Mesenchymal stem cell (in vitro differentiated cells and primary cell): ENCODE measurements around the gene ZNF367.
"Not testable (repeated sequence)": the region's sequence is repeated elsewhere in the genome, so short reads cannot be mapped to it uniquely, and the experiment has no call there.

Experiments
- DNase-seq: peaks from one replicate; pipeline ENCODE4 v3.0.0-alpha.2; 2013
- H2AFZ ChIP-seq: one replicate; pipeline ENCODE4 v1.6.1; 2013; ENCODE audit warnings: low read depth, mild to moderate bottlenecking, control low read depth, inconsistent platforms, low read length, moderate library complexity
- H2AK5ac ChIP-seq: 2 replicates; pipeline ENCODE4 v1.6.1; 2013; ENCODE audit warnings: low read length, moderate library complexity, mild to moderate bottlenecking, inconsistent platforms; ENCODE audit not compliant: severe bottlenecking
- H2BK120ac ChIP-seq: one replicate; pipeline ENCODE4 v1.6.1; 2013; ENCODE audit warnings: low read depth, mild to moderate bottlenecking, inconsistent platforms, low read length, moderate library complexity
- H2BK12ac ChIP-seq, 2 experiments: one replicate each; pipeline ENCODE4 v1.6.1; 2013; ENCODE audit warnings: inconsistent platforms in 2 of 2, low read length in 2 of 2, mild to moderate bottlenecking in 2 of 2, moderate library complexity in 2 of 2, control low read depth in 1 of 2
- H2BK15ac ChIP-seq: one replicate; pipeline ENCODE4 v1.6.1; 2013; ENCODE audit warnings: mild to moderate bottlenecking, low read depth, inconsistent platforms; ENCODE audit not compliant: poor library complexity, severe bottlenecking
- H2BK5ac ChIP-seq: 2 replicates; pipeline ENCODE4 v1.6.1; 2013; ENCODE audit warnings: low read depth, mild to moderate bottlenecking, low read length, control low read depth, inconsistent platforms; ENCODE audit not compliant: poor library complexity, severe bottlenecking
- H3K14ac ChIP-seq, 2 experiments: one replicate each; pipeline ENCODE4 v1.6.1; 2013; ENCODE audit warnings: inconsistent platforms in 2 of 2, low read length in 2 of 2, control low read depth in 1 of 2, mild to moderate bottlenecking in 1 of 2, moderate library complexity in 1 of 2
- H3K18ac ChIP-seq, 2 experiments: one replicate each; pipeline ENCODE4 v1.6.1; 2013; ENCODE audit warnings: inconsistent platforms in 2 of 2, low read length in 2 of 2, control low read depth in 1 of 2, low read depth in 1 of 2, mild to moderate bottlenecking in 1 of 2
- H3K23ac ChIP-seq, 2 experiments: one replicate each; pipeline ENCODE4 v1.6.1; 2013; ENCODE audit warnings: inconsistent platforms in 2 of 2, low read length in 2 of 2, mild to moderate bottlenecking in 2 of 2, moderate library complexity in 2 of 2, control low read depth in 1 of 2
- H3K27ac ChIP-seq: 2 replicates; pipeline ENCODE4 v1.5.1; 2013; ENCODE audit warnings: mild to moderate bottlenecking, moderate library complexity, low read length, control low read depth, inconsistent platforms; ENCODE audit not compliant: poor library complexity, severe bottlenecking
- H3K27me3 ChIP-seq, 2 experiments: 2 replicates each; pipeline versions ENCODE4 v1.6.1 to v1.7.0; 2013; ENCODE audit warnings: low read length in 2 of 2, mild to moderate bottlenecking in 2 of 2, moderate library complexity in 2 of 2, control low read depth in 1 of 2, inconsistent platforms in 1 of 2; ENCODE audit not compliant: control insufficient read depth in 1 of 2, insufficient read depth in 1 of 2
- H3K36me3 ChIP-seq, 2 experiments: 2 replicates each; pipeline versions ENCODE4 v1.6.1 to v1.7.0; 2013; ENCODE audit warnings: low read length in 2 of 2, control low read depth in 1 of 2, inconsistent platforms in 1 of 2, low read depth in 1 of 2, mild to moderate bottlenecking in 1 of 2; ENCODE audit not compliant: insufficient read depth in 2 of 2, control insufficient read depth in 1 of 2
- H3K4ac ChIP-seq, 2 experiments: one replicate each; pipeline ENCODE4 v1.6.1; 2013; ENCODE audit warnings: inconsistent platforms in 2 of 2, low read length in 2 of 2, mild to moderate bottlenecking in 2 of 2, moderate library complexity in 2 of 2, control low read depth in 1 of 2, low read depth in 1 of 2
- H3K4me1 ChIP-seq: 2 replicates; pipeline ENCODE4 v1.6.1; 2013; ENCODE audit warnings: low read depth, low read length, control low read depth; ENCODE audit not compliant: control insufficient read depth, insufficient read depth
- H3K4me2 ChIP-seq: 2 replicates; pipeline ENCODE4 v1.6.1; 2013; ENCODE audit warnings: low read length, mild to moderate bottlenecking, inconsistent platforms; ENCODE audit not compliant: poor library complexity, severe bottlenecking
- H3K4me3 ChIP-seq, 2 experiments: 2 replicates each; pipeline versions ENCODE4 v1.5.1 to v1.7.0; 2013; ENCODE audit warnings: low read length in 2 of 2, mild to moderate bottlenecking in 2 of 2, control low read depth in 1 of 2, low read depth in 1 of 2; ENCODE audit not compliant: insufficient read depth in 1 of 2
- H3K79me1 ChIP-seq: replicated peaks from 2 replicates; pipeline ENCODE4 v1.6.1; 2013; ENCODE audit warnings: mild to moderate bottlenecking, control low read depth, low read length, inconsistent platforms; ENCODE audit not compliant: poor library complexity, severe bottlenecking
- H3K9ac ChIP-seq: 2 replicates; pipeline ENCODE4 v1.7.0; 2013; ENCODE audit warnings: mild to moderate bottlenecking, low read length, moderate library complexity
- H3K9me3 ChIP-seq: 2 replicates; pipeline ENCODE4 v1.7.0; 2013; ENCODE audit warnings: mild to moderate bottlenecking, low read length; ENCODE audit not compliant: control insufficient read depth
- H4K8ac ChIP-seq: one replicate; pipeline ENCODE4 v1.6.1; 2013; ENCODE audit warnings: inconsistent platforms, mild to moderate bottlenecking, low read length, moderate library complexity
- H4K91ac ChIP-seq: one replicate; pipeline ENCODE4 v1.6.1; 2013; ENCODE audit warnings: mild to moderate bottlenecking, low read length, inconsistent platforms
- WGBS: methylation state at CpG from one replicate; pipeline ENCODE4 v1.1.7; 2013; ENCODE audit warnings: mixed read lengths; 5-methylcytosine and 5-hydroxymethylcytosine counted together

The ZNF367 gene

DNA sequence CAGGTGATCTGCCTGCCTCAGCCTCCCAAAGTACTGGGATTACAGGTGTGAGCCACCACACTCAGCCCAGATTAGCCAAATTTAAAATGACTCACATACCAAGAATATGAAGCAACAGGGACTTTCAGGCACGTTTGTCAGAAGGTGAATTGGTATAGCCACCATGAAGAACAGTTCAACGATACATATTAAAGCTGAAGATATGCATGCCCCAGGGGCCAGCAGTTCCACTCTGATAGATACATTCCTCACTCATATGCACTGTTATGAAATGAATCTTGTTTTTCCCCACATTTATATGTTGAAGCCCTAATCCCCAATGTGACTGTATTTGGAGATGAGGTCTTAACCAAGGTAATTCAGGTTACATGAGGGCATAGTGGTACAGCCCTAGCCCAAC, 57.2 kb downstream of the ZNF367 start:
- DNase-seq: no peak
- Histone ChIP-seq H3K4me1 (no peaks in the 10 kb centered on the region), H3K9ac (no peak overlapping the region), H2AFZ (no peak overlapping the region), H3K4me2 (no peak overlapping the region), H3K27ac (no peak overlapping the region), H4K91ac (no peak overlapping the region), H3K14ac (no peak overlapping the region), H2BK15ac (peak overlapping the region; percentile 49), H3K36me3 (peaks cover 18 to 69% of the 10 kb centered on the region in 2 experiments), H3K9me3 (no peaks in the 10 kb centered on the region), H2BK120ac (no peak overlapping the region), H3K18ac (no peak overlapping the region), H3K23ac (no peak overlapping the region), H4K8ac (no peak overlapping the region), H3K4me3 (no peak overlapping the region), H3K4ac (no peak overlapping the region), H3K27me3 (no peaks in the 10 kb centered on the region), H2BK5ac (no peak overlapping the region), H2BK12ac (no peak overlapping the region), H2AK5ac (no peak overlapping the region), H3K79me1 (peaks cover 20% of the 10 kb centered on the region)
- WGBS: 98% methylated on average over 2 of the region's 2 CpGs

DNA sequence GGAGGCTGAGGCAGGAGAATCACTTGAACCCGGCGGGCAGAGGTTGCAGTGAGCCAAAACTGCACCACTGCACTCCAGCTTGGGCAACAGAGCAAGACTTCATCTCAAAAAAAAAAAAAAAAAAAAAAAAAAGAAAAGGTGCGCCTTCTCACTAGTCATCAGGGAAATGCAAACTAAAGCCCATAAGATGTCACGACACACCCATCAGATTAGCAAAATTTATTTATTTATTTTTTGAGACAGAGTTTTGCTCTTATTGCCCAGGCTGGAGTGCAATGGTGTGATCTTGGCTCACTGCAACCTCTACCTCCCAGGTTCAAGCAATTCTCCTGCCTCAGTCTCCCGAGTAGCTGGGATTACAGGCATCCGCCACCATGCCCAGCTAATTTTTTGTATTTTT, 57.6 kb downstream of the ZNF367 start:
- H3K9ac ChIP-seq, H3K27ac ChIP-seq, H3K14ac ChIP-seq, H2AK5ac ChIP-seq, H2BK15ac ChIP-seq, H4K8ac ChIP-seq, H3K18ac ChIP-seq, H3K27me3 ChIP-seq, H2BK12ac ChIP-seq, H3K4me3 ChIP-seq, H3K23ac ChIP-seq, H4K91ac ChIP-seq, H2BK5ac ChIP-seq, DNase-seq, H3K9me3 ChIP-seq, H2BK120ac ChIP-seq, H3K4me1 ChIP-seq, H2AFZ ChIP-seq, H3K4ac ChIP-seq, H3K4me2 ChIP-seq: not testable (repeated sequence)
- WGBS: 100% methylated on average over 2 of the region's 6 CpGs
- Histone ChIP-seq H3K79me1 (peaks cover 21% of the 10 kb centered on the region), H3K36me3 (peaks cover 20 to 68% of the 10 kb centered on the region in 2 experiments)

DNA sequence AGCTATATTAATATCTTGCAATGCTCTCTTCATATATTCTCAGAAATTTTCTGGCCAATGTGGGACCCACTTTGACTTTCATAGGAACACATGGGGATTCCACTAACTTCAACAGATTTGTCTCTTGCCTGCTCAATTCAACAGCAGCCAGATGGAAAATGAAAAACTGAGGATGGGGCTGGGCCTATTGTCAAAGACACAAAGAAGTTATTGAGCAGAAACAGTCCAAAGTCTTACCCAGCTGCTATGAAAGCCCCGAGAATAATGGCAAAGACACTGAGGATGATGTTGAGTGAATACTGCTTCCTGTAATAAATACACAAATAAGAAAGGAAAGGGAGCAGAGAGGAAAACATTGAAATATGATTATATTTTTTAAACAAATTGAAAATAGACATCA, 67.3 kb downstream of the ZNF367 start:
- Histone ChIP-seq H3K4ac (no peak overlapping the region), H3K4me1 (no peaks in the 10 kb centered on the region), H3K79me1 (peaks cover 10% of the 10 kb centered on the region), H4K8ac (no peak overlapping the region), H2AFZ (no peak overlapping the region), H2BK12ac (no peak overlapping the region), H3K23ac (no peak overlapping the region), H3K27ac (no peak overlapping the region), H3K4me2 (no peak overlapping the region), H3K27me3 (no peaks in the 10 kb centered on the region), H2BK5ac (no peak overlapping the region), H3K9me3 (peaks cover 5% of the 10 kb centered on the region), H3K4me3 (no peak overlapping the region), H3K14ac (no peak overlapping the region), H2AK5ac (no peak overlapping the region), H4K91ac (no peak overlapping the region), H2BK120ac (no peak overlapping the region), H2BK15ac (no peak overlapping the region), H3K36me3 (peaks cover 28 to 55% of the 10 kb centered on the region in 2 experiments), H3K18ac (no peak overlapping the region), H3K9ac (no peak overlapping the region)
- DNase-seq: no peak
- no CpG with 5 or more reads among the region's 1 CpG for WGBS

DNA sequence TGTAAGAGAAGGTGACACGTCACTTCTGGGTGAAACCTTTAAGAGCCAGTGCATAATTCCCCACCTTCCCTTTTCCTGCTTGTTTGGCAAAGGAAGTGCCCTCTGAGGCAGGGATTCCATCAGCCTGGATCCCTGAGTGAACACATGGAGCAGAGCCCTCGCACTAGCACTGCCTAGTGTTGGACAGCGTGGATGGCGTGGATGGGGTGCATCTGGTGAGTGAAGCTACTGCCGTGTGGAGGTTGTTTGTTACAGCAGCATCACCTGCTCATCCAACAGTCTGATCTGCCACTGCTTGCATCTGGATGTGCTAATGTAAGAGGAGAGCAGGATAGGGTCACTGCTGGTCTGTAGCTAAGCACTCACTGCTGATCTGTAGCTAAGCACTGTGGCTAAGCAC, 69.9 kb downstream of the ZNF367 start:
- H3K9me3 ChIP-seq: peaks cover 5% of the 10 kb centered on the region
- no peak overlapping the region for H2BK120ac ChIP-seq
- no peak overlapping the region for H3K18ac ChIP-seq
- H3K79me1 ChIP-seq: peaks cover 3% of the 10 kb centered on the region
- peaks cover 3% of the 10 kb centered on the region for H3K4me1 ChIP-seq
- H4K91ac ChIP-seq: no peak overlapping the region
- no peak overlapping the region for H3K14ac ChIP-seq
- no peak overlapping the region for H2AFZ ChIP-seq
- no peaks in the 10 kb centered on the region for H3K27me3 ChIP-seq
- H3K27ac ChIP-seq: no peak overlapping the region
- H3K36me3 ChIP-seq: peaks cover 21 to 39% of the 10 kb centered on the region in 2 experiments
- H3K4me2 ChIP-seq: no peak overlapping the region
- H2BK15ac ChIP-seq: no peak overlapping the region
- H3K4me3 ChIP-seq: no peak overlapping the region
- no peak overlapping the region for H2BK5ac ChIP-seq
- no peak overlapping the region for H3K23ac ChIP-seq
- no peak overlapping the region for H4K8ac ChIP-seq
- H2BK12ac ChIP-seq: no peak overlapping the region
- no peak overlapping the region for H3K4ac ChIP-seq
- no peak overlapping the region for H2AK5ac ChIP-seq
- H3K9ac ChIP-seq: no peak overlapping the region
- WGBS: 100% methylated on average over 5 of the region's 5 CpGs
- no peak for DNase-seq
